GM19239 (cell line): ENCODE data around the gene TTLL6.

Source experiments
- DNase-seq: peaks from one replicate; pipeline ENCODE4 v3.0.0; 2011; ENCODE audit warnings: low spot score; ENCODE audit not compliant: insufficient read length
- FAIRE-seq: peaks from 2 replicates; lab custom pipeline; 2011; peaks lifted over from hg19 to GRCh38; lab: Jason Lieb, UNC

The TTLL6 gene

GRCh38 chr17:48769009-48769675, 47.9 kb downstream of the TTLL6 start:
- DNase-seq = no peak
- no peak for FAIRE-seq

- DNase-seq (no peak), FAIRE-seq (no peak)
Observed at GRCh38 chr17:48767263-48767774, 49.7 kb downstream of the TTLL6 start.

GRCh38 chr17:48761114-48761513, 55.9 kb downstream of the TTLL6 start:
- no peak for FAIRE-seq
- no peak for DNase-seq

- no peak for DNase-seq
- no peak for FAIRE-seq
Observed at GRCh38 chr17:48760411-48760810, 56.6 kb downstream of the TTLL6 start.

- DNase-seq = no peak
- FAIRE-seq = no peak
Observed at GRCh38 chr17:48759288-48759687, 57.7 kb downstream of the TTLL6 start.

GRCh38 chr17:48757524-48757961, 59.5 kb downstream of the TTLL6 start:
- FAIRE-seq = no peak
- no peak for DNase-seq

- no peak for FAIRE-seq
- no peak for DNase-seq
Observed at GRCh38 chr17:48756830-48757251, 60.2 kb downstream of the TTLL6 start.

- no peak for DNase-seq
- FAIRE-seq = no peak
Observed at GRCh38 chr17:48755356-48755755, 61.7 kb downstream of the TTLL6 start.

GRCh38 chr17:48754500-48755261, 62.3 kb downstream of the TTLL6 start:
- FAIRE-seq = no peak

GRCh38 chr17:48753794-48754499, 63.1 kb downstream of the TTLL6 start:
- no peak for FAIRE-seq

More at GRCh38 chr17:48754500-48755261, 62.3 kb downstream of the TTLL6 start:
- no peak for DNase-seq

GRCh38 chr17:48752399-48753288, 64.4 kb downstream of the TTLL6 start:
- no peak for FAIRE-seq
- no peak for DNase-seq

More at GRCh38 chr17:48753794-48754499, 63.1 kb downstream of the TTLL6 start:
- DNase-seq = no peak

- FAIRE-seq (no peak), DNase-seq (no peak)
Observed at GRCh38 chr17:48751733-48752398, 65.2 kb downstream of the TTLL6 start.

- FAIRE-seq (no peak), DNase-seq (no peak)
Observed at GRCh38 chr17:48751172-48751571, 65.9 kb downstream of the TTLL6 start.

GRCh38 chr17:48749621-48750553, 67.1 kb downstream of the TTLL6 start:
- DNase-seq (no peak), FAIRE-seq (no peak)

- DNase-seq (no peak), FAIRE-seq (no peak)
Observed at GRCh38 chr17:48748718-48749566, 68.1 kb downstream of the TTLL6 start.

- DNase-seq (no peak), FAIRE-seq (no peak)
Observed at GRCh38 chr17:48747445-48748363, 69.3 kb downstream of the TTLL6 start.
